ENCODE measurements around the gene TUBA3D.
"Not testable (repeated sequence)": the region's sequence is repeated elsewhere in the genome, so short reads cannot be mapped to it uniquely, and the experiment has no call there.

- not testable (repeated sequence) for TF ChIP-seq CTCF (IDR thresholded peaks at IDR 0.05); EZH2phosphoT487 (IDR thresholded peaks at IDR 0.05; ENCODE audit: borderline replicate concordance, low read depth); YY1 (IDR thresholded peaks at IDR 0.05; ENCODE audit: low read depth); RAD21 (IDR thresholded peaks at IDR 0.05; ENCODE audit: low read length); FOXM1 (IDR thresholded peaks at IDR 0.05; ENCODE audit: low read depth); GATA2 (CRISPR knock-in tag; IDR thresholded peaks at IDR 0.05); SIN3A (IDR thresholded peaks at IDR 0.05; ENCODE audit: borderline replicate concordance, low read depth, low read length); ELF1 (IDR thresholded peaks at IDR 0.05); GABPA (IDR thresholded peaks at IDR 0.05; ENCODE audit: low read depth)
- TF ChIP-seq, protein P1, sequence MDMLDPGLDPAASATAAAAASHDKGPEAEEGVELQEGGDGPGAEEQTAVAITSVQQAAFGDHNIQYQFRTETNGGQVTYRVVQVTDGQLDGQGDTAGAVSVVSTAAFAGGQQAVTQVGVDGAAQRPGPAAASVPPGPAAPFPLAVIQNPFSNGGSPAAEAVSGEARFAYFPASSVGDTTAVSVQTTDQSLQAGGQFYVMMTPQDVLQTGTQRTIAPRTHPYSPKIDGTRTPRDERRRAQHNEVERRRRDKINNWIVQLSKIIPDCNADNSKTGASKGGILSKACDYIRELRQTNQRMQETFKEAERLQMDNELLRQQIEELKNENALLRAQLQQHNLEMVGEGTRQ (IDR thresholded peaks at IDR 0.05; ENCODE audit: borderline replicate concordance, low read depth, low read length): not testable (repeated sequence)
- TF ChIP-seq, protein P2, sequence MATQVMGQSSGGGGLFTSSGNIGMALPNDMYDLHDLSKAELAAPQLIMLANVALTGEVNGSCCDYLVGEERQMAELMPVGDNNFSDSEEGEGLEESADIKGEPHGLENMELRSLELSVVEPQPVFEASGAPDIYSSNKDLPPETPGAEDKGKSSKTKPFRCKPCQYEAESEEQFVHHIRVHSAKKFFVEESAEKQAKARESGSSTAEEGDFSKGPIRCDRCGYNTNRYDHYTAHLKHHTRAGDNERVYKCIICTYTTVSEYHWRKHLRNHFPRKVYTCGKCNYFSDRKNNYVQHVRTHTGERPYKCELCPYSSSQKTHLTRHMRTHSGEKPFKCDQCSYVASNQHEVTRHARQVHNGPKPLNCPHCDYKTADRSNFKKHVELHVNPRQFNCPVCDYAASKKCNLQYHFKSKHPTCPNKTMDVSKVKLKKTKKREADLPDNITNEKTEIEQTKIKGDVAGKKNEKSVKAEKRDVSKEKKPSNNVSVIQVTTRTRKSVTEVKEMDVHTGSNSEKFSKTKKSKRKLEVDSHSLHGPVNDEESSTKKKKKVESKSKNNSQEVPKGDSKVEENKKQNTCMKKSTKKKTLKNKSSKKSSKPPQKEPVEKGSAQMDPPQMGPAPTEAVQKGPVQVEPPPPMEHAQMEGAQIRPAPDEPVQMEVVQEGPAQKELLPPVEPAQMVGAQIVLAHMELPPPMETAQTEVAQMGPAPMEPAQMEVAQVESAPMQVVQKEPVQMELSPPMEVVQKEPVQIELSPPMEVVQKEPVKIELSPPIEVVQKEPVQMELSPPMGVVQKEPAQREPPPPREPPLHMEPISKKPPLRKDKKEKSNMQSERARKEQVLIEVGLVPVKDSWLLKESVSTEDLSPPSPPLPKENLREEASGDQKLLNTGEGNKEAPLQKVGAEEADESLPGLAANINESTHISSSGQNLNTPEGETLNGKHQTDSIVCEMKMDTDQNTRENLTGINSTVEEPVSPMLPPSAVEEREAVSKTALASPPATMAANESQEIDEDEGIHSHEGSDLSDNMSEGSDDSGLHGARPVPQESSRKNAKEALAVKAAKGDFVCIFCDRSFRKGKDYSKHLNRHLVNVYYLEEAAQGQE (IDR thresholded peaks at IDR 0.05; ENCODE audit: low read depth, low read length): not testable (repeated sequence)
Measured at GRCh38 chr2:131473266-131473665, 2.7 kb upstream of the TUBA3D start.

Data from SK-N-SH (cell line).